GM12865 (cell line): ENCODE data around the gene FLVCR1.

Experiments used
- DNase-seq: peaks from one replicate; pipeline ENCODE4 v3.0.0; 2010; ENCODE audit warnings: low read depth
- H3K4me3 ChIP-seq: 2 replicates; pipeline ENCODE4 v1.5.1; 2011; ENCODE audit warnings: mild to moderate bottlenecking, low read depth, low read length, control low read depth
- TF ChIP-seq, protein P1 (sequence below): IDR thresholded peaks from 2 replicates; pipeline ENCODE4 v1.5.1; 2011; ENCODE audit warnings: low read length, control low read depth, low read depth, inconsistent platforms; ENCODE audit not compliant: insufficient read depth; ENCODE audit errors: missing control alignments

FLVCR1 gene

DNA sequence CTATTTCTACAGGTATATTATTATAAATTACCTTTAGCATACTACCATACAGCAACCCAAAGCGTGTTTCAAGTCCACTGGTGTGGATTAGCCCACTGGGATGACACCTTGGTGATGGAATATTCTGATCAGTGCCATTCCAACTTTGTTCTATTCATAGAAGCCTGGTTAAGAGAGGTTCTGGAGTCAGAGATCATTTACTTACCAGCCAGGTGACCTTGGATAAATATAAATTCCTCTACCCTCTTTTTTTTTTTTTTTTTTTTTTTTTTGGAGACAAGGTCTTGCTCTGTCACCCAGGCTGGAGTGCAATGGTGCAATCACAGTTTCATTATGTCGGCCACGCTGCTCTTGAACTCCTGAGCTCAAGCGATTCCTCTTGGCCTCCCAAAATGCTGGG, 10.5 kb upstream of the FLVCR1 start, which contains the start of gene SPATA45:
SPATA45 (minus strand) TSS at position 101 of the 400 bp plus-strand sequence. CDS start 11,500 bp downstream, outside the sequence.
- DNase-seq, result no peak
- no peak within 1 kb of the TSS for H3K4me3 ChIP-seq
- TF ChIP-seq, protein P1, sequence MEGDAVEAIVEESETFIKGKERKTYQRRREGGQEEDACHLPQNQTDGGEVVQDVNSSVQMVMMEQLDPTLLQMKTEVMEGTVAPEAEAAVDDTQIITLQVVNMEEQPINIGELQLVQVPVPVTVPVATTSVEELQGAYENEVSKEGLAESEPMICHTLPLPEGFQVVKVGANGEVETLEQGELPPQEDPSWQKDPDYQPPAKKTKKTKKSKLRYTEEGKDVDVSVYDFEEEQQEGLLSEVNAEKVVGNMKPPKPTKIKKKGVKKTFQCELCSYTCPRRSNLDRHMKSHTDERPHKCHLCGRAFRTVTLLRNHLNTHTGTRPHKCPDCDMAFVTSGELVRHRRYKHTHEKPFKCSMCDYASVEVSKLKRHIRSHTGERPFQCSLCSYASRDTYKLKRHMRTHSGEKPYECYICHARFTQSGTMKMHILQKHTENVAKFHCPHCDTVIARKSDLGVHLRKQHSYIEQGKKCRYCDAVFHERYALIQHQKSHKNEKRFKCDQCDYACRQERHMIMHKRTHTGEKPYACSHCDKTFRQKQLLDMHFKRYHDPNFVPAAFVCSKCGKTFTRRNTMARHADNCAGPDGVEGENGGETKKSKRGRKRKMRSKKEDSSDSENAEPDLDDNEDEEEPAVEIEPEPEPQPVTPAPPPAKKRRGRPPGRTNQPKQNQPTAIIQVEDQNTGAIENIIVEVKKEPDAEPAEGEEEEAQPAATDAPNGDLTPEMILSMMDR, result no peak

DNA sequence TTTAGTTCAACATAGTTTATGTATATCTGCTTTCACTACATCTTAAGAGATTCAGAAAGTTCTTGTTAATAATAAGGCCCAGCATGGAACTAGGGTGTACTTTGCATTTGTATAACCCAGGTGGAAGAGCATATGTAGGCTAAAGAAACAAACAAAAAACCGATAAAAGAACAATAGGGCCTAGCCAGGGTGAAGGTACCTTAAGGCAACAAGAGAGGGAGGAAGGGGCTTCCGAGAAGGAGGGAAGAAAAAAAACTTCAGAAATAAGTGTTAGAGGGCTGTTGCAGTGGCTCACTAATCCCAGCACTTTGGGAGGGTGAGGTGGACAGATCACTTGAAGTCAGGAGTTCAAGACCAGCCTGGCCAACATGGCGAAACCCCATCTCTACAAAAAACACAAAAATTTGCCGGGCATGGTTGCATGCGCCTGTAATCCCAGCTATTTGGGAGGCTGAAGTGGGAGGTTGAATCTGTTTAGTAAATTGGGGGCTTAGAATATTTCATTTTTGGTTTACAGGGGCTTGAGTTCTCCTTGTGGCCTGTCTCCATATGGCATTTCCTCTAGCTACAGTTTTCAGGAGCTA, 5.9 kb upstream of the FLVCR1 start:
- H3K4me3 ChIP-seq, result no peak overlapping the region
- TF ChIP-seq, protein P1, result no peak
- no peak for DNase-seq

GRCh38 chr1:212853658-212854057, 4.4 kb upstream of the FLVCR1 start:
- H3K4me3 ChIP-seq, result no peak overlapping the region
- no peak for DNase-seq
- TF ChIP-seq, protein P1, result no peak

- DNase-seq, result no peak
- H3K4me3 ChIP-seq, result no peak overlapping the region; the same call in 1 of the 2 replicates
- TF ChIP-seq, protein P1, result no peak
Observed at GRCh38 chr1:212856755-212857154, 1.3 kb upstream of the FLVCR1 start.

DNA sequence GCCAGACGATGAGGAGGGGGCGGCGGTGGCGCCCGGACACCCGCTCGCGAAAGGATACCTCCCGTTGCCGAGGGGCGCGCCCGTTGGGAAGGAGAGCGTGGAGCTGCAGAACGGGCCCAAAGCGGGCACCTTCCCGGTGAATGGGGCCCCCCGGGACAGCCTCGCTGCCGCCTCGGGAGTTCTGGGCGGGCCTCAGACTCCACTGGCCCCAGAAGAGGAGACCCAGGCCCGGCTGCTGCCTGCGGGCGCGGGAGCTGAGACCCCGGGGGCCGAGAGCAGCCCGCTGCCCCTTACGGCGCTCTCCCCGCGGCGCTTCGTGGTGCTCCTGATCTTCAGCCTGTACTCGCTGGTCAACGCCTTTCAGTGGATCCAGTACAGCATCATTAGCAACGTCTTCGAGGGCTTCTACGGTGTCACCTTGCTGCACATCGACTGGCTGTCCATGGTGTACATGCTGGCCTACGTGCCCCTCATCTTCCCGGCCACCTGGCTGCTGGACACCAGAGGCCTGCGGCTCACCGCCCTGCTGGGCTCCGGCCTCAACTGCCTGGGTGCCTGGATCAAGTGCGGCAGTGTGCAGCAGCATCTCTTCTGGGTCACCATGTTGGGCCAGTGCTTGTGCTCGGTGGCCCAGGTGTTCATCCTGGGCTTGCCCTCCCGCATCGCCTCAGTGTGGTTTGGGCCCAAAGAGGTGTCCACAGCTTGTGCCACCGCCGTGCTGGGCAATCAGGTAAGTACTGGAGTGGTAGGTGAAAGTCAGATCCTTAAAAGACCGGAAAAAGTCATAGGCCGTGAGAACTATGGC, 588 bp downstream of the FLVCR1 start:
- TF ChIP-seq, protein P1, result no peak
- peak overlapping the region; percentile 73 for H3K4me3 ChIP-seq
- DNase-seq, result peak; percentile 45

GRCh38 chr1:212860713-212861581, 2.9 kb downstream of the FLVCR1 start:
- TF ChIP-seq, protein P1, result no peak
- H3K4me3 ChIP-seq, result peak overlapping the region; percentile 73
- no peak for DNase-seq
